KG1 (cell line): ENCODE measurements around the gene ALOXE3.

Experiments used
- DNase-seq: peaks from one replicate; lab custom pipeline; 2025; lab: John Stamatoyannopoulos, UW

Gene ALOXE3

DNA sequence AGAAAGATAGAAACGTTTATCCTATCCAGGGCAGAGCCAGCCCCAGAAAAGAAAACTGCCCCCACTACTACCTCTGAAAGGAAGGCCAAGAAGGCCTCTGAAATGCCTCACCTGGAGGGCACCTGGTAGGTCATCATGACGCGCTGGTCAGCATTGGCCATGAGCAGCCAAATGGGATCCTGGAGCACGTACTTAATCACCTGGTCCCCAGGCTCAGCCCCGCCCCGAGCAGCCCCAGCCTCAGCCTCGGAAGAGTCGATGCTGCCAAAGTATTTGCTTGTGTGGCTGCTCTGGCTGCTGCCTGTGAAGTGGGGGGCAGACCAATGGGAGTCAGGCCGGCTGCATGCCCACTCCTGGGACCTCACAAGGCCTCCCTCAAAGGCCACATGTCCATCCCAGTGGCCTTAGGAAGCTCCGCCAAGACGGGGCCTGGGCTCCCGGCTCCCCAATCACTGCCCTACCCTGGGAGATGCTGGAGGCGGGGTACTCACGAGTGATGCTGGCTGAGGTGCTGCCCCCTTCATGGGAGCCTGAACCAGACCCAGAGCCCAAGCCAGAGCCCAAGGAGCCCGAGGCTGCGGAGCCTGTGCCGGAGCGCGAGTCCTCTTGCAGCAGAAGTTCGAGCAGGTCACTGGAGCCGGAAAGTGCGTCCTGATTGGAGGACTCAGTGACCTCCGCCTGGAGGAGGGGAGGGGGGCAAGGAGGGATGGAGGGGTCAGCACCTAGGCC is 24.0 kb upstream of the ALOXE3 start:
- DNase-seq: no peak

DNA sequence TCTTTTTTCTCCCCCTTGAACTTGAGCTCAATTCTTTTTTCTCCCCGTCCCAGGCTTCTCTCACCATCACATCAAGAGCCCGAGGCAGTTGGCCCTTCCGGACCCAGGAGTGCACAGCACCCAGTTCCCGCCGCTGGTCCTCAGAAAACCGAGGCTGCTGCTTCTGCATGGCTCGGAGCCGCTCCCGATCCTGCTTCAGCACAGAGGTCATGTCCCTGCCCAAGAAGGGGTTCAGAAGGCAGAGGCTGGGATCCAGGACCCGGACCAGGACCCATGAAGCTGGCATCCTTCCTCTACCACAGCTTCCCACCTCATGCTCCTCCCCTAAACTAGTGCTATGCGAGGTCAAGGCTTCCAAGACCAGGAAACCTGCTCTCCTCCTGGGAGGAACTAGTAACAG is 23.4 kb upstream of the ALOXE3 start:
- no peak for DNase-seq

DNA sequence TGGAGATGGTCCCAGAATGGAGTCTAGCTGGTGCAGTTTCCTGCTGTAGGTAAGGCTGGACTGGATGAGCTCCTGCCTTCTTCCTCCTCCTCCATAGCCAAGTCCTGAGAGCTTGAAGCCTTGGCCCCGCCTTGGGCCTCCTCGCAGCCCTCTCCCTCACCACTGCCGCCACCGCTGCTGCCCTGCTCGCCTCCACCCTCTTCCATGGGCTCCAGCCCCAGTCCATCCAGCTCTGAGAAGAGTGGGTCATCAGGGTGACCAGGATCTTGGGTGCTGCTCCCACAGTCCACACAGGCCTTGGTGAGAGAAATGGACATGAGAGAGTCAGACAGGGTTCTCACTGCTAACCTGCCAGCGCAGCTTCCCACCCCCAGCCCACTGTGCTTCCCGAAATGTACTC is 22.7 kb upstream of the ALOXE3 start:
- no peak for DNase-seq

DNA sequence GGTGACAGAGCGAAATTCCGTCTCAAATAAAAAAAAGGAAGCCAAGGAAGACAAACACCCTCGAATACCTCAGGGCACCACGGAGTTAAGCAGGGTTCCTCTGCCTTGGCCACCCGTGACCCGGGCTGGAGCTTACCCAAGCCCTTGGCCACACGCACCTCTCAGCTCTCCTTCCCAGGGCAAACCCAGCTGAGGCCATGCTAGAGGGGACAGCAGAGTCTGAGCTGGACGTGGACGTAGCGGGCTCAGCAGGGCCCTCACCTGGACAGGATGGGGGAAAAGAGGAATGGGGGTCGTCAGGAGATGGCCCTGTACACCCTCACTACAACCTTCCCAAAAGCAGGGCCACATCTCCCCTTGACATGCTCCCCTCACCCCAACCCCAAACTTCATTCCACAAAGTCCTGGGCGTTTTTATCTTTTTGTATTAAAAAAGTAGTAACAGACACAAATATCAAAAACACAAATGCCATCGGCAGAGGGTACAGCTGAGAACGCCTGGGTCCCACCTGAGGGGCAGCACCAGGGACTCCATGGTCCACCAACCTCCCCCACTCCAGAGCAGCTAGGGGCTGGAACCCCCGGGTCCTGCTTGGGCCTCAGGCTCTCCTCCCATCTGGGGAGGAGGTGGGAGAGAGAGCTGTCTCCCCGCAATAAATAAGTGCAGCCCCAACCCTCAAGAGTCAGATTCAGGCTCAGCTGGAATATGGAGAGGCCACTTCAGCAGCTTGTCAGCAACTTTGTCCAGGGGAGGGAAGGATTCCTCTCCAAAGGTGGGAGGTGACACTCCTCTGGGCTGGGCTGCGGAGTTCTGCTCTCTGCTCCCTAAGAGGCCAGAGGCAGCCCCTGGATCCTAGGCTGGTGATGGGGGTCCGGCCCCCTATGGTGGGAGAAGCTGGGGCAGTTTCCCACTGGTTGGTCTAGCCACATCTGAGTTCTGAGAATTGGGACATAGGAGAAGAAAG is 22.0 kb upstream of the ALOXE3 start:
- DNase-seq: no peak

DNA sequence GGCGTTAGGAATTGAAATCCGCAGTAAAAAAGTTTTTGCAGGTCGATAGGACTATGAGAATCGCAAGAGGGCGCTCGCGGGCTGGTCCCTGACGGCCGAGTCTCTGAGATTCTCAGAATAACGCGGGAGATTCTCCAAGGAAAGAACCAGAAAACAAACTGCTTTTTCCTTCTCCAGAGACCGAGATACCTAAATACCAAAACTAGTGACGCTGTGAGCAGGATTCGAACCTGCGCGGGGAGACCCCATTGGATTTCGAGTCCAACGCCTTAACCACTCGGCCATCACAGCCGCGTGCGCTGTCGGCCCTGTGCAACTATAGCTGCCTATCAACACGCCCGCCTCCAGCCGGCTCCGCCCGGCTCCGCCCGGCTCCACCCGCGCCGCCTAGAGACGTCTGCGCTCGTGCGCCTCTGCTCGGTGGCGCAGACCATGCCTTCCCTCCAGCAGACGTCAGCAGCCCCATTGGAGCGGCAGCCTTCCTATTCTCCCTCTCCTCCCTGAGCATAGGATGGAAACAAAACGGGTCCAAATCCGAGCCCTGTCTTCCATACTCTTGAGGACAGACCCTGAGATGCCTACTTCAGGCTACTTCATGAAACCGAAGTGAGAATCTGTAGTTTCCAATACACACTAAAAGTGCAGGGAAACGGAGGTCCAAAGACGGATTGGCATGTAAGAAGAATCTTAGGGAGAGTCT is 20.5 kb upstream of the ALOXE3 start:
- peak; percentile 88 for DNase-seq

DNA sequence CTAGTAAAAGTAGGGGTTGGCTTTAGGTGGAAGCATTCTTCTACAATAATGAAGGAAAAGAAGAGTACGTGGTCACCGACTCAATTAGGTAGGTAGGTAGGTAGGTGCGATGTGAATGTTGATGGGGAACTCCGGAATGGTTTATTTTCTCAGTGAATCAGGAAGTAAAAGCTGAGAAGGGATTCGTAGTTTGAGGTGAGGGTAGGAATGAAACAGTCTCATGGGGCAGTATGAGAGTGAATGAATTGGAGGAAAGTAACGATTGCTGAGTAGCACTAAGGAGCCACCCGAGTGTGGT is 20.0 kb upstream of the ALOXE3 start:
- DNase-seq: no peak

DNA sequence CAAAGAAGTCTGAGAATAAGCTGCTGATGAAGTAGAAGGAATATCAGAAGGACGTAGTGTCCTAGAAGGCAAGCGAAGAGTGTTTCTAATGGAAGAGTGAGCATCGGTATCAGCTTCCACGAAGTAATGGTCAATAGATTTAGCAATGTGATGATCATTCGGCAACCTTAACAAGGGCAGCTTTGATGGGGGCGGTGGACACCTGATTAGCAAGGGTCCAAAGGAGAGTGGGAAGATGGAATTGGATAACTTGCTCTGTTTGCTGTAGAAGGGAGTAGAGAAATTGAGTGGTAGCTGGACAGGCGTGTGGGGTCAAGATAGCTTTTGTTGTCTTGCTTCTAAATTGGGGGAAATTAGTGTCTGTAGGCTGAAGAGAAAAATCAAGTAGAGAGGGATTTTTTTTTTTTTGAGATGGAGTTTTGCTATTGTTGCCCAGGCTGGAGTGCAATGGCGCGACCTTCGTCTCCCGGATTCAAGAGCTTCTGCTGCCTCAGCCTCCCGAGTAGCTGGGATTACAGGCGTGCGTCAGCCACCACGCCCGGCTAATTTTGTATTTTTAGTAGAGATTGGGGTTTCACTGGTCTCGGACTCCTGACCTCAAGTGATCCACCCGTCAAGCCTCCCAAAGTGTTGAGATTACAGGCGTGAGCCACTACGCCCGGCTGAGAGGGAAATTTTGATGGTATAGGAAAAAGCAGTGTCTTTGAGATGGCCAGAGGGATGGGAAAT is 19.5 kb upstream of the ALOXE3 start:
- no peak for DNase-seq

DNA sequence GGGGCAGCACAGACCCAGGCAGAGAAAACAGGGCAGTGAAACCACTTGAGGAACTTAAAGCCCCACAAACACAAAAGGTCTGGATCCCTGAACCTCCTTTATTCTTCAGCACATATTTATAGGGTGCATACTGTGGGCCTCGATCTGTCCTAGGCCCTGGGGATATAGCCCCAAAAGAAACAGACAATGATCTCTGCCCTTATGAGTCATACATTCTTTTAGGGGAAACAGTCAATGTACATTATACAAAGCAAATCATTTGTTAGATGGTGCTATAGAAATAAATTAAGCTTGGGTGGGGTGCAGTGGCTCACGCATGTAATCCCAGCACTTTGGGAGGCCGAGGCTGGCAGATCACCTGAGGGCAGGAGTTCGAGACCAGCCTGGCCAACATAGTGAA is 15.6 kb upstream of the ALOXE3 start:
- no peak for DNase-seq

DNA sequence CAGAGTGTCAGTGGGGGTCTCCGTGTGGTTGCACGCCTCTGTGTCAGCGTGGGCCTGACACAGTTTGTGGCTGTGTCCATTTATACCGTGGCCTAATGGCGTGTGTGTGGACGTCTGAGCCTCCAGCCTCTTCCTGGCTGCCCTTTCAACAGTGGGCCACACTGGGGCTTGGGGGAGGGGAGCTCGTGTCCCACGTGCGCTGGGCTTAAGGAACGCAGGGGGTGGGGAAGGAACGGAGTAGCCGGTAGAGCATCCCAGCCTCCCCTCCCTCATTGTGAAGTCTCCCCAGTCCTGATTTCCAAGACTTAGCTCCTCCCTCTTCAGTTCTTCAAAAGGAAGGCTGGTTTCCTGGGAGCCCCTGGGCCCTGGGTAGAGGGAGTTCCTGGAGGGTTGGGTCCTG is 15.1 kb upstream of the ALOXE3 start:
- no peak for DNase-seq

DNA sequence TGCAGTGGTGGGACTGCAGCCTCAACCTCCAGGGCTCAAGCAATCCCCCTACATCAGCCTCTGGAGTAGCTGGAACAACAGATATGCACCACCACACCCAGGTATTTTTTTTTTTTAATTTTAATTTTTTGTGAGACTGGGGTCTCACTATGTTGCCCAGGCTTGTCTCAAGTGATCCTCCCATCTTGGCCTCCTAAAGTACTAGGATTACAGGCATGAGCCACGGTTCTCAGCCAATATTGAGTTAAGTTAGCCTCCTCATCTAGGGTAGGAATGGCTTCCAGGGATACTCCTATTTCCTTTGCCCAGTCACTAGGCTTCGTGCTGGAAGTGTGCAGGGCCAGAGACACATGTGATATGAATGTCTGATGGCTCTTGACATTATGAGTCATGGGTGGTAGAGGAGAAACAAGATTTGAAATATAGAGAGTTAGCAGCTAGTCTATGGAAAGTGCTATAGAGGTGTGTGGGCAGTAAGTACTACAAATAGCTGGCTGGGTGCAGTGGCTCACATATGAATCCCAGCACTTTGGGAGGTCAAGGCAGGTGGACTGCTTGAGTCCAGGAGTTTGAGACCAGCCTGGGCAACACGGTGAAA is 13.6 kb upstream of the ALOXE3 start:
- DNase-seq: no peak

DNA sequence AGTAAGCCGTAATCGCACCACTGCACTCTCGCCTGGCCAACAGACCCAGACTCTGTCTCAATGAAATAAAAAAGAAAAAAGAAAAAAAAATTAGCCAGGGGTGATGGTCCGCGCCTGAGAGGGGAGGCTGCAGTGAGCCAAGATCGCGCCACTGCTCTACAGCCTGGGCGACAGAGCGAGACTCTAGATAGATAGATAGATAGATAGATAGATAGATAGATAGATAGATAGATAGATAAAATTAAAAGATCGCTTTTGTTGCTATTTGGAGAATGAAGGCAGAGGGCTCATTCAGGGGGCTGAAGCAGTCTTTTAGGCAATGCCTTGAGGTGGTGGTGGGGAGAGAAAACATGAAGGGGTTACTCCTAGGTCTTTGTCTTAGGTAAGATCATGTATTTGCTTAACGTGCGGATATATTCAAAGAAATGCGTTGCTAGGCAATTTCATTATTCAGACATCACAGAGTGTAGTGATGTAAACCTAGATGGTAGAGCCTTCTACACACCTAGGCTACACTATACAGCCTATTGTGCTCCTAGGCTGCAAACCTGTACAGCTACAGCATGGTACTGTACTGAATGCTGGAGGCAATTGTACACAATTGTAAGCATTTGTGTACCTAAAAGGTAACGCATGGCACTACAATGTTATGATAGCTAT is 9.9 kb upstream of the ALOXE3 start:
- DNase-seq: no peak

DNA sequence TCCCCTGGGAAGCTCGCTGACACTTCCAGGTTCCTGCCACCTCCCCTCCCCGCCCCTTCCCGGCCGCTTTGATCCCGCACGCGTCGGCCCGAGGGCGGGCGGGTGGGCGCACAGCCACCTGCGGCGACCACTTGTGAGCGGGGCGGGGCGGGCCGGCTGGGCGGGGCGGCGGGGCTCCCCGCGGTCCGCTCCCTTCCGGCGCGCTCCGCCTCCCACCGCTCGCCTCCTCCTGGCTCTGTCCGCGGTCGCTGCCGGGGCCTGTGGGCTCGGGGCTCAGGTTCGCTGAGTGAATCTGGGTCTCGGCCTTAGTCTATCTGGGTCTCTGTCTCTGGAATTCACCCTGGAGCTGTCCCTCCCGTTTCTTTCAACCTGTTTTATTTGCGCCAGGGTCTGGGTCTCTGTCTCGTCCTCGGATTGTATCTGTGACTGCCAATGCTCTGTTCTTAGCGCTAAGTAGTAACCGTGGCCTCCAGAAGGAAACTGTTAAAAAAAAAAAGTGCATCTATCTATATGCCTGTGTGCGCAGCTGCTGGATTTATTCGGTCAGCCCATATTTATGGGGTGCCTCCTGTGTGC is 8.3 kb upstream of the ALOXE3 start:
- DNase-seq: no peak

DNA sequence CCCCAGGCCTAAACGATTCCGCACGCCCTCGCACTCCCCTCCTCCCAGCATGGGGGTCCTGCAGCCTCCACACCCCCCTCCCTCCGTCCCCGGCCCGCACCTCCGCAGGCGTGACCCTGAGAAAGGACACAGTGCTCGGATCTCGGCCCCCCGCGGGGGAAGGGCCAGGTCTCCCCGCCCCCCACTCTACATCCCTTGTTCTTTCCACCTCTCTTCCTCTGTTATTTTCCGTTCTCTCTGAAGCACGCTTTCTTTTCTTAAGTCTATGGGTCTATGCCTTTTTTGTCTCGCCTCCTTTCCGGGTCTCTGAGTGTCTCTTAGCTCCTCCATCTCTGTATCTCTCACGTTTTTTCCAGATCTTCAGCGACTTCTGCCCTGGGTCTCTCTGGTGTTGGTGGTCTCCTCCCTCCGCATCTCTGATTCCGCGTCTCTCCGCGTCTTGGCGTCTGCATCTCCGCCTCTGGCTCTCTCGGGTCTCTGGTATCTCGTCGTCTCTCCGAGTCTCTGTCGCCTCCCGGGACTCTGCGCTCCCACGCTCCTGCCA is 7.7 kb upstream of the ALOXE3 start:
- no peak for DNase-seq

DNA sequence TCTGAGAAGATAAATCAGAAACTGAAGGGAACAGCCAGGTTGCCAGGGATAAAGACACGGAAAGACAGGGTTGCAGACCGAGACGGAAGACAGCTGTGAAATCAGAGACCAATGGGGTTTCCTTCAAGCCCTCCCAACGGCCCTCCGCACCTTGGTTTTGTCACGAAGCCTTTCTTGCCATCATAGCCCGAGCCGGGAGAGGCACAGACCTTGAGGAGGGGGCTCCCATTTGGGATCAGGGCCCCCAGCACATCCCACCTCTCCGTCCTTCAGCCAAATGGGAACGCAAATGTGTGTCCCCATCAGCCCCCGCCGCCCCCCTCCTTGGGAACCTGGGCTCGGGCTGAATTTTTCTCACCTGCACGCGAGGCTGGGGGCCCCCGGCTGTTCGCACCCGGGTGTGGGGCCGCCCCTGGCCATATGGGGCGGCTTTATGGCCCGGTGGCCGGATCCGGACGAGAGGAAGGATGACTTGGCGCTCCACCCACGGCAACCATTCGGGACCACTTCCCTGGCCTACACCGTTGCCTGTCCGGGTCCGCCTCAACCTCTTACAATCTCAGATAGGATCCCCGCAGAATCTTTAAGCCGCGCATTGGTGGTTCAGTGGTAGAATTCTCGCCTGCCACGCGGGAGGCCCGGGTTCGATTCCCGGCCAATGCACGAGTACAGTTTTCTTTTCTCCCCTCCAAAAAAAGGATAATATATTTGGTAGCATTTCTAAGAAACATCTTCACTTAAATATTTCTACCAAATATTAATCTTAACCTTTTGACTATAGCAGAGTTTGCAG is 7.0 kb upstream of the ALOXE3 start:
- DNase-seq: peak; percentile 54

DNA sequence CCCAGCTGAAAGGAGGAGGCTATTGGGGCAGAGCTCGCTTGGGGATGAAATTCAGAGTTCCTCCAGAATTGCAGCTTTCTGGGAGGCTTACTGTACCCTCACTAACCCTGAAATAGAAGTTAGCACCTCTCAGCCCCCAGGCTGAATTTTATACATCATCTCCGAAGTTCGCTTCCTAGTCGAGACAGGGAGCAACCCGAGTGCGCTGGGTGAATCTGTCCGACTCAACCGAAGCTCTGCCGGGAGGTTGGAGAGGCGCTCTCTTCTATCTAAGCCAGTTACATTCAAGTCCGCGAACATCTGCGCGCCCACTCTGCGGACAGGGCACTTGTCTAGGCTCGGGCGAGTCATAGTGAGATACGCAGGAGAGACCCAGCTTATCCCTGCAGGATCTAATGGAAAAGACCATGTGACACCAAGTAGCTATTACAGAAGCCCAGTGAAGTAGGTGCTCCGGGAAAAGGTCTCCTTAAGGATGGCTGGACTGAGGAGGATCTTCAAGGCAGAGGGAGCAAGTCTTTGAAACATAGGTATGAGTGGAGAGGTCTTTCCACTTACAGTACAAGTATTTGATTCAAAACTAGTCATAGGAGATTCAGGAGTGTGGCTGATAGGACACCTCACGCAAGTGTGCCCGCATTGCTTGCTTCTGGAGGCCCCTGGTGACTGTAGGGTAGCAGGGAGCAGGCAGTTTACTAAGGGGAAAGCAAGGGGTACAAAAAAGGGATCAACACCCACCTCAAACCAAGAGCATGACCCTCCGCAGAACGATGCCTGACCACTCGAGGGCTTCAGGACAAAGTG is 6.2 kb upstream of the ALOXE3 start:
- peak; percentile 3 for DNase-seq

DNA sequence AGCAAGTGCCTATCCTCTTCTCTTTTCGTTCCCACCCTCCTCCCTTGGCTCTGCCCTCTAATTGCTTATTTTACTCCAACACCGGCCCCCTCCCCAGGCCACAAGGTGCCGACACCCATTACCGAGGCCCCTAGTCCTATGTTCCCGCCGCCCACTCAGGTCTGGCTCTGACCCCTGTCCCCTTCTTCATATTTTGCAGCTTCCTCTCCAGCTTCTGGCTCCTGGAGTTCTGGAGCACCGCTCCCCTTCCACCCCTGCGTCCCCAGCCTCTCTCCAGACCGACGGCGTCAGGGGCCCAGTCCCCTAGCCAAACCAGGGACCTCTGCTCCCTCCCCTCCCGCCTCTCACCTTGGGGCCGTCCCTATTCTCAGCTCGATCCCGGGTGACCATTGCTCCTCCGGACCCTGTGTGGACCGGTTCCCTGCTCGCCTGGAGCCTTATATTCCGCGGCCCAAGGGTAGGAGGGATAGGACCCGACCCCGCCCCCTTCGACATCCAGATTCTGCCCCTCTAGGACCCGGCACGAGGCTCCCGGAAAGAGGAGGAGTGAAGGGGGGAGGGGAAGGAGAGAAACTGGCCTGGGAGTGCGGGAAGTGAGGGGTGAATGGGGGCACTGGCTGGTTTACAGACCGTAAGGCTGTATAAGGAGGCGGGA is 5.5 kb upstream of the ALOXE3 start, which contains the start of gene HES7:
Gene HES7 (minus strand): TSS at position 412 of the 655 bp plus-strand sequence. CDS start 22 bp downstream, at position 390.
- no peak for DNase-seq

DNA sequence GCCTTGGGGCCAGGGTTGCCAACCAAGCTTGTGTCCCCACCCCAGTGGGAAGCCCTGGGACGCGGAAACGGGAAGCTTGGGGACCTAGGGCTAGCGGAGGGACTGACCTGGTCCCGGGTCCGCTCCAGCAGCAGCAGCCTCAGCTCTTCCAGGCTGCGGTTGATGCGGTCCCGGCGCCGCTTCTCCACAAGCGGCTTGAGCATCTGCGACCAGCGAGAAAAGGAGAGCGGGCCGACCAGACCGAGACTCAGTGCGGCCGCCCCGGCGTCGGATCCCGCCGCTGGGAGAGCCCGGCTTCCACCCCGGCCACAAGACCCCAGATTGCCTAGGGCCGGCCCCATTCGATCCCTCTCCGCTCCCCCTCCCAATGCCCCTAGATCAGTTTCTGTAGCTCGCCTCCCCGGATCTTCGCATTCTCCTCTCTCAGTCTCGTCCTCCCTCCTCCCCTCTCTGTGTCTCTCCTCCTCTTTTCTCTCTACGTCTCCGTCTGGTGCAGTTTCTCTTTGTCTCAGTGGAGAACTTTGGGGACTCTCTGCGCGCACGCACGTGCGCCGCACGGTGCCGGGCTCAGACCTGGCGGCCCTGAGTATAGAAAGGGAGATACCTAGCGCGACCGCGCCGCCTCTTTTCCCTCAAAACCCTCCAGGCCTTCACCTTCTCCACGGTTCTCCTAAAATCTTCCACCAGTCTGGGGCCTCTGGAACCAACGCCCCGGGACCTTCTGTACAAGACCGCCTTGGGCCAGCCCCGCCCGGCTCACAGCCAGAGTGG is 4.8 kb upstream of the ALOXE3 start:
- no peak for DNase-seq
